Right lobe of liver (tissue), 4 donors: Measurements from ENCODE around the gene FGF22.

Experiments used
- POLR2A ChIP-seq: fragments of 450-650 bp; IDR thresholded peaks from one replicate; pipeline ENCODE4 v1.6.1; 2017; ENCODE audit warnings: antibody characterized with exemption, mild to moderate bottlenecking
- TF ChIP-seq, protein P1 (sequence below), 4 donors: fragments of 200-600 bp in 3 of 4; fragments of 450-650 bp in 1 of 4; IDR thresholded peaks; one replicate each; pipeline versions ENCODE4 v1.5.1 to v1.8.0; 2016 to 2022; ENCODE audit warnings: antibody characterized with exemption in 4 of 4, mild to moderate bottlenecking in 2 of 4
- donor health status: DM: no; HTN: no; CAD: no.
- donor health status: DM: no; HTN: no; CAD: no.
- donor health status: DM: no; HTN: yes; CAD: no.

DNA sequence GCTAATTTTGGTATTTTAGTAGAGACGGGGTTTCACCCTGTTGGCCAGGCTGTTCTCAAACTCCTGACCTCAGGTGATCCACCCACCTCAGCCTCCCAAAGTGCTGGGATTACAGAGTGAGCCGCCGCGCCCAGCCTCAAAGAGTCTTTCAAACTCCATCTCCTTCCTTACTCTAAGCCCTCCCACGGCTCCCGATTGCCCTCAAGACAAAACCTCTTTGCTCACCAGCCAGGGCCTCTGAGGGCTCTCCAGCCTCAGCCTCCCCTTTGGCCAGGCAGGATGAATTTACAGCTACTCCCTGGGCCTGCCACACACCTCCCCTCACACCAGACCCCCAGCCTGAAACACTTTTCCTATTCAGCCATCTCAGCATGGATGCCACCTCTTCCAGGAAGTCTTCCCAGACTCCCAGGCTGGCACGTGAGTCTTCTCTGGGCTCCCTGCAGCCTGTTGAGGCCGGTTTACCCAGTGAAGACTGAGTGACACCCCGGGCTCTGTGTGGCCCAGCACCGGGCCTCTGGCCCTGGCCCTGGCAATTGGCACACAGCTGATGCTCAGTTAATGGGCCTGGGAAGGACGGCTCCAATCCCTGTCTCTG lies 48.0 kb downstream of the FGF22 start:
- TF ChIP-seq, protein P1, sequence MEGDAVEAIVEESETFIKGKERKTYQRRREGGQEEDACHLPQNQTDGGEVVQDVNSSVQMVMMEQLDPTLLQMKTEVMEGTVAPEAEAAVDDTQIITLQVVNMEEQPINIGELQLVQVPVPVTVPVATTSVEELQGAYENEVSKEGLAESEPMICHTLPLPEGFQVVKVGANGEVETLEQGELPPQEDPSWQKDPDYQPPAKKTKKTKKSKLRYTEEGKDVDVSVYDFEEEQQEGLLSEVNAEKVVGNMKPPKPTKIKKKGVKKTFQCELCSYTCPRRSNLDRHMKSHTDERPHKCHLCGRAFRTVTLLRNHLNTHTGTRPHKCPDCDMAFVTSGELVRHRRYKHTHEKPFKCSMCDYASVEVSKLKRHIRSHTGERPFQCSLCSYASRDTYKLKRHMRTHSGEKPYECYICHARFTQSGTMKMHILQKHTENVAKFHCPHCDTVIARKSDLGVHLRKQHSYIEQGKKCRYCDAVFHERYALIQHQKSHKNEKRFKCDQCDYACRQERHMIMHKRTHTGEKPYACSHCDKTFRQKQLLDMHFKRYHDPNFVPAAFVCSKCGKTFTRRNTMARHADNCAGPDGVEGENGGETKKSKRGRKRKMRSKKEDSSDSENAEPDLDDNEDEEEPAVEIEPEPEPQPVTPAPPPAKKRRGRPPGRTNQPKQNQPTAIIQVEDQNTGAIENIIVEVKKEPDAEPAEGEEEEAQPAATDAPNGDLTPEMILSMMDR (IDR thresholded peaks at IDR 0.05), result no peak
- TF ChIP-seq POLR2A, result no peak
